Measurements from ENCODE around the gene ZMYND15. TPM values are rescaled to one million over a fixed set of nuclear protein-coding genes. Genes with fewer than 3 reads are reported as not detected.
A peak's percentile ranks its signal among the peaks of the same experiment; 100 is the strongest.

Gene ZMYND15
- total and polyA plus RNA-seq, 8 donors, result 0.39 to 3.2 (median 1.2) TPM

- Histone ChIP-seq H3K9me3 (no peaks in the 10 kb centered on the region), H3K27me3 (peaks cover 0 to 16% (median 0%) of the 10 kb centered on the region in 4 donors), H3K4me1 (no peaks in the 10 kb centered on the region), H3K4me3 (no peak overlapping the region), H3K27ac (no peak overlapping the region), H3K36me3 (no peaks in the 10 kb centered on the region)
- peak in 1 of 6 donors; percentile 26 for DNase-seq
- intact Hi-C loops (cut with DNase I), result loop anchor here in 1 of 3 donors (10.0 kb wide), 1 partner anchor 46 kb away; the partner anchor contains the start of genes CXCL16, MED11 and ZMYND15
- no peak for TF ChIP-seq CTCF (IDR thresholded peaks at IDR 0.05)
- ATAC-seq, result no peak
- WGBS, 2 donors, result 57 to 68% methylated on average over 11 of the region's 11 CpGs
- FAIRE-seq, result no peak
These were observed 40.8 kb downstream of the ZMYND15 start for GRCh38 chr17:4780325-4780955.

- H3K4me1 ChIP-seq, result peaks cover 0 to 7% (median 0%) of the 10 kb centered on the region in 3 donors
- no peak overlapping the region for H3K27ac ChIP-seq
- H3K4me3 ChIP-seq, result no peak overlapping the region
- no peaks in the 10 kb centered on the region for H3K9me3 ChIP-seq
- peaks cover 0 to 16% (median 0%) of the 10 kb centered on the region in 4 donors for H3K27me3 ChIP-seq
- ATAC-seq (peak in 2 of 4 donors; percentile 14 to 32), FAIRE-seq (no peak), DNase-seq (no peak)
- no peaks in the 10 kb centered on the region for H3K36me3 ChIP-seq
- intact Hi-C loops (cut with DNase I), result loop anchor here in 1 of 3 donors (10.0 kb wide), 1 partner anchor 48 kb away; the partner anchor contains the start of genes CXCL16, MED11 and ZMYND15
- WGBS, 2 donors, result 25 to 29% methylated on average over 22 to 28 of the region's 28 CpGs
- no peak for TF ChIP-seq CTCF (IDR thresholded peaks at IDR 0.05)
These were observed 43.0 kb downstream of the ZMYND15 start for GRCh38 chr17:4782652-4783051.

- DNase-seq (peak in 3 of 6 donors; percentile 20 to 57 (median 55)), FAIRE-seq (no peak), ATAC-seq (no peak)
- H3K36me3 ChIP-seq, result no peaks in the 10 kb centered on the region
- intact Hi-C loops (cut with DNase I), result loop anchor here in 2 of 3 donors (5.0 to 10.0 kb wide), 3 partner anchors 51 to 102 kb away; partner anchors contain the start of genes CXCL16 (in 1 of the 2), MED11 (in 1 of the 2) and ZMYND15 (in 1 of the 2)
- H3K27me3 ChIP-seq, result peaks cover 0 to 16% (median 0%) of the 10 kb centered on the region in 4 donors
- 14 to 17% methylated on average over 61 of the region's 61 CpGs for WGBS, 2 donors
- H3K9me3 ChIP-seq, result no peaks in the 10 kb centered on the region
- peaks cover 0 to 20% (median 4%) of the 10 kb centered on the region in 3 donors for H3K4me1 ChIP-seq
- peak overlapping the region in 1 of 4 donors; percentile 22 for H3K4me3 ChIP-seq
- no peak overlapping the region for H3K27ac ChIP-seq
- no peak for TF ChIP-seq CTCF (IDR thresholded peaks at IDR 0.05)
These were observed 45.9 kb downstream of the ZMYND15 start for GRCh38 chr17:4785311-4786105.

GRCh38 chr17:4786106-4786511 is 46.5 kb downstream of the ZMYND15 start, which contains the start of gene VMO1:
TSS of gene VMO1 (minus strand) at chr17:4786364. CDS start at chr17:4786352, 12 bp downstream.
- Histone ChIP-seq H3K4me3 (peak within 1 kb of the TSS in 1 of 4 donors; percentile 22), H3K36me3 (no peaks in the 10 kb centered on the region), H3K27ac (no peak within 1 kb of the TSS), H3K27me3 (peaks cover 0 to 16% (median 0%) of the 10 kb centered on the region in 4 donors), H3K9me3 (no peaks in the 10 kb centered on the region), H3K4me1 (peaks cover 0 to 20% (median 4%) of the 10 kb centered on the region in 3 donors)
- intact Hi-C loops (cut with DNase I), result loop anchor here in 2 of 3 donors (5.0 to 10.0 kb wide), 3 partner anchors 51 to 101 kb away; partner anchors contain the start of genes CXCL16 (in 1 of the 2), MED11 (in 1 of the 2) and ZMYND15 (in 1 of the 2)
- no peak for FAIRE-seq
- 9 to 12% methylated on average over 24 of the region's 24 CpGs for WGBS, 2 donors
- ATAC-seq, result no peak
- TF ChIP-seq CTCF (IDR thresholded peaks at IDR 0.05), result no peak
- DNase-seq, result peak in 2 of 6 donors; percentile 59 to 72
